WTC11 (cell line): Measurements from ENCODE around the gene FOXA1. TPM values are rescaled to one million over a fixed set of nuclear protein-coding genes. Genes with fewer than 3 reads are reported as not detected.

Experiments
- ATAC-seq: fragments of 200-7000 bp; cut with Tn5 transposase; 2 replicates; pipeline ENCODE4 v1.10.0; 2021; ENCODE audit warnings: mild to moderate bottlenecking, moderate library complexity
- CTCF ChIA-PET: fragments of 300-600 bp; sonication (Branson Sonifier 250); formaldehyde crosslinking; loops from one replicate; lab custom pipeline; 2021; ENCODE audit warnings: antibody characterized with exemption; lab: Charles Lee
- POLR2A ChIA-PET: fragments of 350-600 bp; sonication (Branson Sonifier 250); formaldehyde crosslinking; loops from one replicate; lab custom pipeline; 2021; ENCODE audit warnings: antibody characterized with exemption; lab: Charles Lee
- DNase-seq: peaks from one replicate; pipeline ENCODE4 v3.0.0; 2021; ENCODE audit warnings: low spot score
- H3K27ac Mint-ChIP-seq: 2 replicates; pipeline ENCODE4 v1.8.0; 2021; ENCODE audit warnings: mixed read lengths
- H3K27me3 Mint-ChIP-seq: 2 replicates; pipeline ENCODE4 v1.8.0; 2021; ENCODE audit warnings: low read depth, mild to moderate bottlenecking, moderate library complexity, mixed read lengths
- H3K36me3 Mint-ChIP-seq: 2 replicates; pipeline ENCODE4 v1.8.0; 2021; ENCODE audit warnings: mixed read lengths
- H3K4me1 Mint-ChIP-seq: 2 replicates; pipeline ENCODE4 v1.8.0; 2022; ENCODE audit warnings: mixed read lengths
- H3K4me3 Mint-ChIP-seq: 2 replicates; pipeline ENCODE4 v1.8.0; 2021; ENCODE audit warnings: mild to moderate bottlenecking, moderate library complexity, mixed read lengths
- H3K9me3 Mint-ChIP-seq: 2 replicates; pipeline ENCODE4 v1.8.0; 2021; ENCODE audit warnings: mixed read lengths
- CBFB ChIP-seq: sonication (generic); formaldehyde crosslinking; IDR thresholded peaks from 2 replicates; pipeline ENCODE4 v1.8.1; 2022; ENCODE audit warnings: mild to moderate bottlenecking, low read depth, missing genetic modification reagents
- CREM ChIP-seq: sonication (generic); formaldehyde crosslinking; IDR thresholded peaks from 2 replicates; pipeline ENCODE4 v1.8.1; 2022; ENCODE audit warnings: mild to moderate bottlenecking, missing genetic modification reagents, moderate library complexity
- GTF2I ChIP-seq: fragments of 250-450 bp; sonication (Bioruptor Pico); conservative IDR thresholded peaks from 2 replicates; pipeline ENCODE4 v1.4.0; 2021; ENCODE audit warnings: mild to moderate bottlenecking
- RORB ChIP-seq: fragments of 250-450 bp; sonication (Bioruptor Pico); IDR thresholded peaks from 2 replicates; pipeline ENCODE4 v1.9.0; 2021; ENCODE audit warnings: mild to moderate bottlenecking
- SMAD3 ChIP-seq: sonication (generic); formaldehyde crosslinking; IDR thresholded peaks from 2 replicates; pipeline ENCODE4 v1.8.0; 2022; ENCODE audit warnings: missing genetic modification reagents, mild to moderate bottlenecking, borderline replicate concordance
- SOX15 ChIP-seq: fragments of 250-450 bp; sonication (Bioruptor Pico); IDR thresholded peaks from 2 replicates; pipeline ENCODE4 v1.9.0; 2021; ENCODE audit warnings: mild to moderate bottlenecking
- ZBTB21 ChIP-seq: sonication (generic); formaldehyde crosslinking; IDR thresholded peaks from 2 replicates; pipeline ENCODE4 v1.8.1; 2023; ENCODE audit warnings: mild to moderate bottlenecking, missing genetic modification reagents, borderline replicate concordance
- ZNF263 ChIP-seq: sonication (generic); formaldehyde crosslinking; IDR thresholded peaks from 2 replicates; pipeline ENCODE4 v1.8.1; 2022; ENCODE audit warnings: low read depth, mild to moderate bottlenecking, moderate library complexity, missing genetic modification reagents
- ZNF423 ChIP-seq: fragments of 250-450 bp; sonication (Bioruptor Pico); IDR thresholded peaks from 2 replicates; pipeline ENCODE4 v2.1.2; 2022; ENCODE audit warnings: mild to moderate bottlenecking, moderate library complexity
- total RNA-seq: library from RNA; stranded (reverse); gene quantifications from 3 replicates; pipeline ENCODE4 v1.2.3, GENCODE V29; 2021
- TF ChIP-seq, protein P1 (sequence below): sonication (generic); formaldehyde crosslinking; IDR thresholded peaks from 2 replicates; pipeline ENCODE4 v1.8.1; 2023; ENCODE audit warnings: mild to moderate bottlenecking, missing genetic modification reagents, moderate library complexity
- TF ChIP-seq, protein P2 (sequence below): fragments of 250-450 bp; sonication (Bioruptor Pico); conservative IDR thresholded peaks from 2 replicates; pipeline ENCODE4 v1.9.0; 2021; ENCODE audit warnings: mild to moderate bottlenecking
- TF ChIP-seq, protein P3 (sequence below): sonication (generic); formaldehyde crosslinking; IDR thresholded peaks from 2 replicates; pipeline ENCODE4 v1.8.0; 2023; ENCODE audit warnings: mild to moderate bottlenecking, missing genetic modification reagents
- TF ChIP-seq, protein P4 (sequence below): sonication (generic); formaldehyde crosslinking; conservative IDR thresholded peaks from 2 replicates; pipeline ENCODE4 v1.8.1; 2022; ENCODE audit warnings: mild to moderate bottlenecking, missing genetic modification reagents
- TF ChIP-seq, protein P5 (sequence below): fragments of 250-450 bp; sonication (Bioruptor Pico); IDR thresholded peaks from 2 replicates; pipeline ENCODE4 v1.9.0; 2021; ENCODE audit warnings: mild to moderate bottlenecking
- TF ChIP-seq, protein P6 (sequence below): sonication (generic); formaldehyde crosslinking; IDR thresholded peaks from 2 replicates; pipeline ENCODE4 v1.8.1; 2023; ENCODE audit warnings: mild to moderate bottlenecking, missing genetic modification reagents, borderline replicate concordance
- TF ChIP-seq, protein P7 (sequence below): fragments of 250-450 bp; sonication (Bioruptor Pico); IDR thresholded peaks from 2 replicates; pipeline ENCODE4 v1.9.0; 2021; ENCODE audit warnings: mild to moderate bottlenecking

The FOXA1 gene
- total RNA-seq, 1 experiment from 2014 or later, result 0.28 TPM

DNA sequence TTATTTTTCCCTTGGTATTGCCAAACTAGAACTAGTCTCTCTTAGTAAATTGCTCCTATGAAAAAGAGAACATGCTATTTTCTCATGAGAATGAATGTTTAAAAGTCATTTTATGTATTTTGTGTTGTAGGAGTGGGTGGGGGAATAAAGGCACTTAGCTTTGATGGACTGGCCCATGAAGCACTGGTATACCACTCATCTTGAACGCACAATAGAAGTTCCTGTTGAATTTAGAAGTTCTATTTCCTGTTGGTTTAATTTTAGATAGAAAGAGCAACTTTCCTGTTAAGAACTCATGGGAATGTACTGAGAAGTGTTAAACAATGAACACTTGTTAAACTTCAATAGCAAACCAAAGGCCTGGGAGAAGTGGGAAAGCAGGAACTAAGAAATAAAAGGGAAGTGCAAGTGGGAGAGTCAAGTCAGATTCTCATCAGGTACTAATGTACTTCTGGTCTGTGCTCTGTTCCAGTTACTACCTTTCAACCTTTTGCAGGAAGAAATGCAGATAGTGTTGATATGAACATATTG, 23.5 kb upstream of the FOXA1 start (continued):
- TF ChIP-seq, protein P1, sequence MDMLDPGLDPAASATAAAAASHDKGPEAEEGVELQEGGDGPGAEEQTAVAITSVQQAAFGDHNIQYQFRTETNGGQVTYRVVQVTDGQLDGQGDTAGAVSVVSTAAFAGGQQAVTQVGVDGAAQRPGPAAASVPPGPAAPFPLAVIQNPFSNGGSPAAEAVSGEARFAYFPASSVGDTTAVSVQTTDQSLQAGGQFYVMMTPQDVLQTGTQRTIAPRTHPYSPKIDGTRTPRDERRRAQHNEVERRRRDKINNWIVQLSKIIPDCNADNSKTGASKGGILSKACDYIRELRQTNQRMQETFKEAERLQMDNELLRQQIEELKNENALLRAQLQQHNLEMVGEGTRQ (CRISPR knock-in tag), result no peak
- TF ChIP-seq, all 79 proteins: peak for 0

DNA sequence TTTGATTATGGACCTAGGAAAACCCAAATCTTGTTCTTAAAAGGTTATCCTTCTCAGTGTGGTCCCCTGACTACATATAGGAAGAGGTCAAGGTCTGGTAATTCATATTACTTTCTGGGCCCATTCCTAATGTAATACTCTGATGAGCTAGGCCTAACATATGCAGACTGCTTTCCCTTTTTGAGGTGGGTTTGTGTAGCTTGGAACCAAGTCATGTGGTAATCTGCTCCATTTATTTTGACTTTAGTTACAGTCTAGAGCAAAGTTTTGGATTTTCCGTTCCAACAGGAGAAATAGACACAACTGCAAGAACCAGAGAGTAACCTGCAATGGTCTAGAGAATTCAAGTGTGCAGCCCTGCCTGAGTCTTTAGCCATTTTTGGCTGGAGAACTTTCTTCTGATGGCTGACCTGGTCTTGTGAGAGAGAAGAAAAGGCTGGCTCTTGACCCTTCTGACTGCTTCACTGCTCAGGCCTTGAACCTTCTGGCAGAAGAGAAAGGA, 22.9 kb upstream of the FOXA1 start:
- Mint-ChIP-seq H3K9me3 (peaks cover 30% of the 10 kb centered on the region), H3K4me3 (no peak overlapping the region)
- TF ChIP-seq SOX15 (CRISPR knock-in tag), result no peak
- no peak for TF ChIP-seq ZBTB21 (CRISPR knock-in tag)
- TF ChIP-seq, protein P2, sequence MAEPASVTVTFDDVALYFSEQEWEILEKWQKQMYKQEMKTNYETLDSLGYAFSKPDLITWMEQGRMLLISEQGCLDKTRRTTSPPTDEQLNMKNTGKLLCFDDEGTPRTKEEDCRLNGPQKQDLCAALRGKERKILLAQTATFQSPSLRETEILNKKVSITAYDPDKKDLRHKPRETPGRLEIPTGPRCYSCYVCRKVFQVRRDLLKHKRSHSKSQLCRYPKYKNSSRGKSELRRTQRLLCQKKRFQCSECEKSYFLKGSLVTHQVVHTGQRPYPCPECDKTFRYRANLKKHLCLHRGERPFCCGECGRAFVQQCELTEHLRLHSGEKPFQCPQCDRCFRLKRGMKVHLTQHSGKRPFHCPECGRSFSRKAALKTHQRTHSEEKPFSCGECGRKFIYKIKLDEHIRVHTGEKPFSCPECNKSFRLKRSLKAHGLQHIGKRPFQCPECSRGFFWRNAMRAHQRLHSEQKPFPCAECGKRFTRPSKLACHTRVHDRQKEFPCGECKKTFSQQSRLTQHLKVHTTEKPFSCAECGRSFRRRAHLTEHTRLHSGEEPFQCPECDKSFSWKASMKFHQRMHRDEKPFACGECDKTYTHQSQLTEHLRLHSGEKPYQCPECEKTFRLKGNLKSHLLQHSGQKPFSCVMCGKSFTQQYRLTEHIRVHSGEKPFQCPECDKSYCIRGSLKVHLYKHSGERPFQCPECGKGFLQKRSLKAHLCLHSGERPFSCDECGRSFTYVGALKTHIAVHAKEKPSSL (CRISPR knock-in tag), result no peak
- no peak for TF ChIP-seq GTF2I (CRISPR knock-in tag)
- TF ChIP-seq, protein P3, sequence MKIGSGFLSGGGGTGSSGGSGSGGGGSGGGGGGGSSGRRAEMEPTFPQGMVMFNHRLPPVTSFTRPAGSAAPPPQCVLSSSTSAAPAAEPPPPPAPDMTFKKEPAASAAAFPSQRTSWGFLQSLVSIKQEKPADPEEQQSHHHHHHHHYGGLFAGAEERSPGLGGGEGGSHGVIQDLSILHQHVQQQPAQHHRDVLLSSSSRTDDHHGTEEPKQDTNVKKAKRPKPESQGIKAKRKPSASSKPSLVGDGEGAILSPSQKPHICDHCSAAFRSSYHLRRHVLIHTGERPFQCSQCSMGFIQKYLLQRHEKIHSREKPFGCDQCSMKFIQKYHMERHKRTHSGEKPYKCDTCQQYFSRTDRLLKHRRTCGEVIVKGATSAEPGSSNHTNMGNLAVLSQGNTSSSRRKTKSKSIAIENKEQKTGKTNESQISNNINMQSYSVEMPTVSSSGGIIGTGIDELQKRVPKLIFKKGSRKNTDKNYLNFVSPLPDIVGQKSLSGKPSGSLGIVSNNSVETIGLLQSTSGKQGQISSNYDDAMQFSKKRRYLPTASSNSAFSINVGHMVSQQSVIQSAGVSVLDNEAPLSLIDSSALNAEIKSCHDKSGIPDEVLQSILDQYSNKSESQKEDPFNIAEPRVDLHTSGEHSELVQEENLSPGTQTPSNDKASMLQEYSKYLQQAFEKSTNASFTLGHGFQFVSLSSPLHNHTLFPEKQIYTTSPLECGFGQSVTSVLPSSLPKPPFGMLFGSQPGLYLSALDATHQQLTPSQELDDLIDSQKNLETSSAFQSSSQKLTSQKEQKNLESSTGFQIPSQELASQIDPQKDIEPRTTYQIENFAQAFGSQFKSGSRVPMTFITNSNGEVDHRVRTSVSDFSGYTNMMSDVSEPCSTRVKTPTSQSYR (CRISPR knock-in tag), result no peak
- TF ChIP-seq ZNF423 (CRISPR knock-in tag), result no peak
- TF ChIP-seq, all 79 proteins: peak for 0
- peaks cover 4% of the 10 kb centered on the region for H3K4me1 Mint-ChIP-seq
- ChIA-PET POLR2A (no interaction called here), CTCF (interaction anchor here (1.0 to 1.5 kb wide), 2 partner anchors 8 to 21 kb away, joined by 3 read pairs; no protein-coding TSS in a partner anchor)
- peaks cover 27% of the 10 kb centered on the region for H3K36me3 Mint-ChIP-seq
- H3K27ac Mint-ChIP-seq, result no peak overlapping the region
- H3K27me3 Mint-ChIP-seq, result peaks cover 67% of the 10 kb centered on the region
- DNase-seq (no peak), ATAC-seq (no peak)

DNA sequence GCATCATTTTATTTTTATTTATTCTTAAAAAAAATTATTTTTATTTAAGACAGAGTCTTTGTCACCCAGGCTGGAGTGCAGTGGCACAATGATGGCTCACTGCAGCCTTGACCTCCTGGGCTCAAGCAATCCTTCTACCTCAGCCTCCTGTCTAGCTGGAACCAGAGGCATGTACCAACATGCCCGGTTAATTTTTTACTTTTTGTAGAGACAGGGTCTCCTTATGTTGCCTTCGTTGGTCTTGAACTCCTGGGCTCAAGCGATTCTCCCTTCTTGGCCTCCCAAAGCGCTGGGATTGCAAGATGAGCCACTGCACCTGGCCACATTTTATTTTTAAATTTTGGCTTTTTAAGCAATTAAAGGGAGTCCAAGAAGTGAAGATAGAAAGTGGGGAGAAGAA, 21.8 kb upstream of the FOXA1 start:
- H3K36me3 Mint-ChIP-seq, result peaks cover 31% of the 10 kb centered on the region
- ATAC-seq, result no peak
- TF ChIP-seq, protein P4, sequence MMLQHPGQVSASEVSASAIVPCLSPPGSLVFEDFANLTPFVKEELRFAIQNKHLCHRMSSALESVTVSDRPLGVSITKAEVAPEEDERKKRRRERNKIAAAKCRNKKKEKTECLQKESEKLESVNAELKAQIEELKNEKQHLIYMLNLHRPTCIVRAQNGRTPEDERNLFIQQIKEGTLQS (CRISPR knock-in tag), result no peak
- no peak for TF ChIP-seq ZNF263 (CRISPR knock-in tag)
- no peak for TF ChIP-seq CREM (CRISPR knock-in tag)
- TF ChIP-seq, protein P5, sequence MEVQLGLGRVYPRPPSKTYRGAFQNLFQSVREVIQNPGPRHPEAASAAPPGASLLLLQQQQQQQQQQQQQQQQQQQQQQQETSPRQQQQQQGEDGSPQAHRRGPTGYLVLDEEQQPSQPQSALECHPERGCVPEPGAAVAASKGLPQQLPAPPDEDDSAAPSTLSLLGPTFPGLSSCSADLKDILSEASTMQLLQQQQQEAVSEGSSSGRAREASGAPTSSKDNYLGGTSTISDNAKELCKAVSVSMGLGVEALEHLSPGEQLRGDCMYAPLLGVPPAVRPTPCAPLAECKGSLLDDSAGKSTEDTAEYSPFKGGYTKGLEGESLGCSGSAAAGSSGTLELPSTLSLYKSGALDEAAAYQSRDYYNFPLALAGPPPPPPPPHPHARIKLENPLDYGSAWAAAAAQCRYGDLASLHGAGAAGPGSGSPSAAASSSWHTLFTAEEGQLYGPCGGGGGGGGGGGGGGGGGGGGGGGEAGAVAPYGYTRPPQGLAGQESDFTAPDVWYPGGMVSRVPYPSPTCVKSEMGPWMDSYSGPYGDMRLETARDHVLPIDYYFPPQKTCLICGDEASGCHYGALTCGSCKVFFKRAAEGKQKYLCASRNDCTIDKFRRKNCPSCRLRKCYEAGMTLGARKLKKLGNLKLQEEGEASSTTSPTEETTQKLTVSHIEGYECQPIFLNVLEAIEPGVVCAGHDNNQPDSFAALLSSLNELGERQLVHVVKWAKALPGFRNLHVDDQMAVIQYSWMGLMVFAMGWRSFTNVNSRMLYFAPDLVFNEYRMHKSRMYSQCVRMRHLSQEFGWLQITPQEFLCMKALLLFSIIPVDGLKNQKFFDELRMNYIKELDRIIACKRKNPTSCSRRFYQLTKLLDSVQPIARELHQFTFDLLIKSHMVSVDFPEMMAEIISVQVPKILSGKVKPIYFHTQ (CRISPR knock-in tag), result no peak
- TF ChIP-seq, protein P6, sequence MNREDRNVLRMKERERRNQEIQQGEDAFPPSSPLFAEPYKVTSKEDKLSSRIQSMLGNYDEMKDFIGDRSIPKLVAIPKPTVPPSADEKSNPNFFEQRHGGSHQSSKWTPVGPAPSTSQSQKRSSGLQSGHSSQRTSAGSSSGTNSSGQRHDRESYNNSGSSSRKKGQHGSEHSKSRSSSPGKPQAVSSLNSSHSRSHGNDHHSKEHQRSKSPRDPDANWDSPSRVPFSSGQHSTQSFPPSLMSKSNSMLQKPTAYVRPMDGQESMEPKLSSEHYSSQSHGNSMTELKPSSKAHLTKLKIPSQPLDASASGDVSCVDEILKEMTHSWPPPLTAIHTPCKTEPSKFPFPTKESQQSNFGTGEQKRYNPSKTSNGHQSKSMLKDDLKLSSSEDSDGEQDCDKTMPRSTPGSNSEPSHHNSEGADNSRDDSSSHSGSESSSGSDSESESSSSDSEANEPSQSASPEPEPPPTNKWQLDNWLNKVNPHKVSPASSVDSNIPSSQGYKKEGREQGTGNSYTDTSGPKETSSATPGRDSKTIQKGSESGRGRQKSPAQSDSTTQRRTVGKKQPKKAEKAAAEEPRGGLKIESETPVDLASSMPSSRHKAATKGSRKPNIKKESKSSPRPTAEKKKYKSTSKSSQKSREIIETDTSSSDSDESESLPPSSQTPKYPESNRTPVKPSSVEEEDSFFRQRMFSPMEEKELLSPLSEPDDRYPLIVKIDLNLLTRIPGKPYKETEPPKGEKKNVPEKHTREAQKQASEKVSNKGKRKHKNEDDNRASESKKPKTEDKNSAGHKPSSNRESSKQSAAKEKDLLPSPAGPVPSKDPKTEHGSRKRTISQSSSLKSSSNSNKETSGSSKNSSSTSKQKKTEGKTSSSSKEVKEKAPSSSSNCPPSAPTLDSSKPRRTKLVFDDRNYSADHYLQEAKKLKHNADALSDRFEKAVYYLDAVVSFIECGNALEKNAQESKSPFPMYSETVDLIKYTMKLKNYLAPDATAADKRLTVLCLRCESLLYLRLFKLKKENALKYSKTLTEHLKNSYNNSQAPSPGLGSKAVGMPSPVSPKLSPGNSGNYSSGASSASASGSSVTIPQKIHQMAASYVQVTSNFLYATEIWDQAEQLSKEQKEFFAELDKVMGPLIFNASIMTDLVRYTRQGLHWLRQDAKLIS, result no peak
- no peak for TF ChIP-seq CBFB (CRISPR knock-in tag)
- TF ChIP-seq, protein P7, sequence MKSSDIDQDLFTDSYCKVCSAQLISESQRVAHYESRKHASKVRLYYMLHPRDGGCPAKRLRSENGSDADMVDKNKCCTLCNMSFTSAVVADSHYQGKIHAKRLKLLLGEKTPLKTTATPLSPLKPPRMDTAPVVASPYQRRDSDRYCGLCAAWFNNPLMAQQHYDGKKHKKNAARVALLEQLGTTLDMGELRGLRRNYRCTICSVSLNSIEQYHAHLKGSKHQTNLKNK, result no peak
- TF ChIP-seq SMAD3 (CRISPR knock-in tag), result no peak
- TF ChIP-seq RORB (CRISPR knock-in tag), result no peak

More for the DNA sequence above, 21.8 kb upstream of the FOXA1 start:
- no peak for DNase-seq
- H3K4me1 Mint-ChIP-seq, result no peaks in the 10 kb centered on the region
- peaks cover 67% of the 10 kb centered on the region for H3K27me3 Mint-ChIP-seq
- ChIA-PET POLR2A (no interaction called here), CTCF (interaction anchor here (1.5 kb wide), 1 partner anchor 20 kb away, joined by 3 read pairs; no protein-coding TSS in a partner anchor)
- no peak overlapping the region for H3K27ac Mint-ChIP-seq
- H3K9me3 Mint-ChIP-seq, result peaks cover 39% of the 10 kb centered on the region
- H3K4me3 Mint-ChIP-seq, result no peak overlapping the region
